Measurements from ENCODE around the gene IMMT. TPM values are rescaled to one million over a fixed set of nuclear protein-coding genes. Genes with fewer than 3 reads are reported as not detected.

Gene IMMT
- total RNA-seq, 2 experiments from 2014 or later, result 121 to 122 TPM

- H3K27me3 Mint-ChIP-seq, result no peaks in the 10 kb centered on the region
- H3K27ac Mint-ChIP-seq, result no peak overlapping the region
- H3K4me1 Mint-ChIP-seq, result peaks cover 16% of the 10 kb centered on the region
- POLR2A ChIA-PET, result no interaction called here
- H3K36me3 Mint-ChIP-seq, result peaks cover 34% of the 10 kb centered on the region
- peaks cover 2% of the 10 kb centered on the region for H3K9me3 Mint-ChIP-seq
- ATAC-seq (ENCODE audit: low read depth) (no peak), DNase-seq (no peak)
- H3K4me3 Mint-ChIP-seq, result no peak overlapping the region
These were observed 97.3 kb downstream of the IMMT start for GRCh38 chr2:86097913-86098312.

- Mint-ChIP-seq H3K27ac (peak overlapping the region; percentile 43), H3K4me1 (peaks cover 10% of the 10 kb centered on the region), H3K36me3 (peaks cover 28% of the 10 kb centered on the region), H3K4me3 (no peak overlapping the region), H3K27me3 (no peaks in the 10 kb centered on the region), H3K9me3 (peaks cover 2% of the 10 kb centered on the region)
- ATAC-seq (ENCODE audit: low read depth), result no peak
- POLR2A ChIA-PET, result no interaction called here
- DNase-seq, result no peak
These were observed 98.0 kb downstream of the IMMT start for GRCh38 chr2:86097114-86097896.

GRCh38 chr2:86094229-86094628, 101.0 kb downstream of the IMMT start:
- POLR2A ChIA-PET, result no interaction called here
- Mint-ChIP-seq H3K36me3 (peaks cover 25% of the 10 kb centered on the region), H3K4me1 (peaks cover 7% of the 10 kb centered on the region), H3K27me3 (no peaks in the 10 kb centered on the region), H3K9me3 (no peaks in the 10 kb centered on the region), H3K4me3 (no peak overlapping the region), H3K27ac (no peak overlapping the region)
- ATAC-seq (ENCODE audit: low read depth) (no peak), DNase-seq (no peak)

Small RNA genes lying within 50 kb of the gene (microRNA-seq; reads per million reads assigned to microRNA genes)
- gene MIR4779, result not detected

Other genes with a start within 250 kb of the IMMT start
- 10 to 100 TPM; 27.3 to 29.5 TPM for gene POLR1A, start 89.6 kb downstream of the IMMT start, total RNA-seq
- gene PTCD3, start 89.2 kb downstream of the IMMT start, total RNA-seq, result 100 to 1,000 TPM; 157 TPM
- 10 to 100 TPM; 38.5 to 39.7 TPM for gene MRPL35, start 4.0 kb upstream of the IMMT start, total RNA-seq
- gene REEP1, start 142.2 kb upstream of the IMMT start, total RNA-seq, result under 1 TPM in 1 of 2 experiments, not detected in 1; 0.11 TPM
- gene KDM3A, start 245.9 kb upstream of the IMMT start, total RNA-seq, result 100 to 1,000 TPM in 1 of 2 experiments, 10 to 100 TPM in 1; 94.7 to 106 TPM